Mucosa of rectum (tissue), 2 donors: ENCODE data around the gene UGT1A1.

Experiments used
- H3K27ac ChIP-seq, 2 donors: one replicate each; pipeline ENCODE4 v1.7.0; 2013; ENCODE audit warnings: inconsistent platforms in 2 of 2, low read depth in 2 of 2, low read length in 2 of 2
- H3K27me3 ChIP-seq, 2 donors: one replicate each; pipeline ENCODE4 v1.7.0; 2013; ENCODE audit warnings: low read length in 2 of 2; ENCODE audit not compliant: control insufficient read depth in 2 of 2, insufficient read depth in 2 of 2
- H3K36me3 ChIP-seq, 2 donors: one replicate each; pipeline ENCODE4 v1.7.0; 2013; ENCODE audit warnings: low read length in 2 of 2; ENCODE audit not compliant: control insufficient read depth in 2 of 2, insufficient read depth in 2 of 2
- H3K4me1 ChIP-seq, 2 donors: one replicate each; pipeline ENCODE4 v1.7.0; 2013; ENCODE audit warnings: low read length in 2 of 2, mild to moderate bottlenecking in 1 of 2; ENCODE audit not compliant: control insufficient read depth in 2 of 2, insufficient read depth in 2 of 2
- H3K4me3 ChIP-seq, 2 donors: one replicate each; pipeline ENCODE4 v1.7.0; 2013; ENCODE audit warnings: low read length in 2 of 2
- H3K9ac ChIP-seq, 2 donors: one replicate each; pipeline ENCODE4 v1.7.0; 2013; ENCODE audit warnings: low read length in 2 of 2, low read depth in 1 of 2, mild to moderate bottlenecking in 1 of 2
- H3K9me3 ChIP-seq, 2 donors: one replicate each; pipeline ENCODE4 v1.7.0; 2013; ENCODE audit warnings: low read length in 2 of 2; ENCODE audit not compliant: control insufficient read depth in 2 of 2
- donor health status: healthy.
- donor health status: Normal muscosa, but diverticular disease.

UGT1A1 gene

GRCh38 chr2:233815861-233816260 is 55.8 kb downstream of the UGT1A1 start:
- Histone ChIP-seq H3K27ac (no peak overlapping the region), H3K27me3 (peaks cover 0 to 2% of the 10 kb centered on the region in 2 donors), H3K9ac (no peak overlapping the region), H3K4me3 (no peak overlapping the region), H3K4me1 (no peaks in the 10 kb centered on the region), H3K9me3 (no peaks in the 10 kb centered on the region), H3K36me3 (no peaks in the 10 kb centered on the region)

- H3K36me3 ChIP-seq = no peaks in the 10 kb centered on the region
- H3K9me3 ChIP-seq = no peaks in the 10 kb centered on the region
- H3K9ac ChIP-seq = no peak overlapping the region
- H3K27me3 ChIP-seq = peaks cover 0 to 2% of the 10 kb centered on the region in 2 donors
- H3K27ac ChIP-seq = no peak overlapping the region
- H3K4me1 ChIP-seq = no peaks in the 10 kb centered on the region
- no peak overlapping the region for H3K4me3 ChIP-seq
Observed at GRCh38 chr2:233816334-233816733, 56.3 kb downstream of the UGT1A1 start.

- H3K36me3 ChIP-seq = no peaks in the 10 kb centered on the region
- peaks cover 0 to under 1% of the 10 kb centered on the region in 2 donors for H3K27me3 ChIP-seq
- H3K4me1 ChIP-seq = no peaks in the 10 kb centered on the region
- no peak overlapping the region for H3K4me3 ChIP-seq
- H3K27ac ChIP-seq = no peak overlapping the region
- H3K9me3 ChIP-seq = no peaks in the 10 kb centered on the region
- H3K9ac ChIP-seq = no peak overlapping the region
Observed at GRCh38 chr2:233816771-233817170, 56.7 kb downstream of the UGT1A1 start.

GRCh38 chr2:233817361-233817911 is 57.4 kb downstream of the UGT1A1 start:
- H3K9ac ChIP-seq = no peak overlapping the region
- H3K27me3 ChIP-seq = no peaks in the 10 kb centered on the region
- H3K9me3 ChIP-seq = no peaks in the 10 kb centered on the region
- H3K27ac ChIP-seq = no peak overlapping the region
- H3K4me3 ChIP-seq = no peak overlapping the region
- H3K36me3 ChIP-seq = no peaks in the 10 kb centered on the region
- H3K4me1 ChIP-seq = no peaks in the 10 kb centered on the region

GRCh38 chr2:233817995-233818638 is 58.0 kb downstream of the UGT1A1 start:
- H3K36me3 ChIP-seq = no peaks in the 10 kb centered on the region
- no peaks in the 10 kb centered on the region for H3K4me1 ChIP-seq
- H3K9me3 ChIP-seq = no peaks in the 10 kb centered on the region
- no peak overlapping the region for H3K9ac ChIP-seq
- no peak overlapping the region for H3K4me3 ChIP-seq
- no peak overlapping the region for H3K27ac ChIP-seq
- no peaks in the 10 kb centered on the region for H3K27me3 ChIP-seq

- no peaks in the 10 kb centered on the region for H3K36me3 ChIP-seq
- no peaks in the 10 kb centered on the region for H3K9me3 ChIP-seq
- no peaks in the 10 kb centered on the region for H3K27me3 ChIP-seq
- H3K4me3 ChIP-seq = no peak overlapping the region
- H3K9ac ChIP-seq = no peak overlapping the region
- no peak overlapping the region for H3K27ac ChIP-seq
- no peaks in the 10 kb centered on the region for H3K4me1 ChIP-seq
Observed at GRCh38 chr2:233818639-233819621, 58.9 kb downstream of the UGT1A1 start.

GRCh38 chr2:233819884-233820773 is 60.1 kb downstream of the UGT1A1 start:
- Histone ChIP-seq H3K9ac (no peak overlapping the region), H3K27me3 (no peaks in the 10 kb centered on the region), H3K36me3 (no peaks in the 10 kb centered on the region), H3K4me3 (no peak overlapping the region), H3K4me1 (no peaks in the 10 kb centered on the region), H3K9me3 (no peaks in the 10 kb centered on the region), H3K27ac (no peak overlapping the region)

GRCh38 chr2:233820774-233821105 is 60.7 kb downstream of the UGT1A1 start:
- H3K27me3 ChIP-seq = no peaks in the 10 kb centered on the region

GRCh38 chr2:233821196-233821595 is 61.1 kb downstream of the UGT1A1 start:
- Histone ChIP-seq H3K9ac (no peak overlapping the region), H3K4me3 (no peak overlapping the region), H3K36me3 (no peaks in the 10 kb centered on the region), H3K4me1 (no peaks in the 10 kb centered on the region), H3K27ac (no peak overlapping the region), H3K27me3 (no peaks in the 10 kb centered on the region), H3K9me3 (no peaks in the 10 kb centered on the region)

More at GRCh38 chr2:233820774-233821105, 60.7 kb downstream of the UGT1A1 start:
- Histone ChIP-seq H3K4me1 (no peaks in the 10 kb centered on the region), H3K36me3 (no peaks in the 10 kb centered on the region), H3K4me3 (no peak overlapping the region), H3K9me3 (no peaks in the 10 kb centered on the region), H3K9ac (no peak overlapping the region), H3K27ac (no peak overlapping the region)
